HepG2 (cell line): ENCODE results near the gene LNX2. TPM values are rescaled to one million over a fixed set of nuclear protein-coding genes. Genes with fewer than 3 reads are reported as not detected.

Source experiments
- BRCA1 ChIP-seq: sonication (generic); formaldehyde crosslinking; IDR thresholded peaks from 2 replicates; pipeline ENCODE4 v1.4.0; 2020; ENCODE audit warnings: missing genetic modification reagents
- CEBPG ChIP-seq: IDR thresholded peaks from 2 replicates; pipeline ENCODE4 v1.6.1; 2016
- EED ChIP-seq: sonication (generic); formaldehyde crosslinking; IDR thresholded peaks from 2 replicates; pipeline ENCODE4 v1.5.0; 2020; ENCODE audit warnings: mild to moderate bottlenecking, missing genetic modification reagents
- GABPB1 ChIP-seq: IDR thresholded peaks from 2 replicates; pipeline ENCODE4 v1.6.1; 2016; ENCODE audit warnings: mild to moderate bottlenecking, missing genetic modification reagents, moderate library complexity, missing compliant biosample characterization
- HNRNPH1 ChIP-seq: fragments of 200-400 bp; formaldehyde crosslinking; optimal IDR thresholded peaks from 2 replicates; pipeline ENCODE3; 2017; ENCODE audit warnings: mild to moderate bottlenecking, low read depth, low read length
- HNRNPLL ChIP-seq: fragments of 200-400 bp; formaldehyde crosslinking; IDR thresholded peaks from 2 replicates; pipeline ENCODE4 v1.6.1; 2017; ENCODE audit warnings: mild to moderate bottlenecking, low read depth, low read length; ENCODE audit not compliant: poor library complexity, severe bottlenecking
- MAF1 ChIP-seq: sonication (generic); formaldehyde crosslinking; IDR thresholded peaks from 2 replicates; pipeline ENCODE4 v1.5.0; 2020; ENCODE audit warnings: missing genetic modification reagents, borderline replicate concordance
- MIER2 ChIP-seq: IDR thresholded peaks from 2 replicates; pipeline ENCODE4 v1.6.1; 2016; ENCODE audit warnings: missing biosample characterization, missing genetic modification reagents
- RAD21 ChIP-seq: fragments of 450-650 bp; formaldehyde crosslinking; IDR thresholded peaks from 2 replicates; pipeline ENCODE4 v1.5.0; 2020; ENCODE audit warnings: mild to moderate bottlenecking
- RARA ChIP-seq: IDR thresholded peaks from 2 replicates; pipeline ENCODE4 v1.6.1; 2016; ENCODE audit warnings: missing genetic modification reagents, missing compliant biosample characterization
- RXRB ChIP-seq: IDR thresholded peaks from 2 replicates; pipeline ENCODE4 v1.6.1; 2016; ENCODE audit warnings: borderline replicate concordance, missing genetic modification reagents, missing compliant biosample characterization
- SAFB2 ChIP-seq: sonication (generic); formaldehyde crosslinking; IDR thresholded peaks from 2 replicates; pipeline ENCODE4 v1.5.1; 2020; ENCODE audit warnings: missing genetic modification reagents, low read depth, mild to moderate bottlenecking, borderline replicate concordance
- SIX4 ChIP-seq: sonication (generic); formaldehyde crosslinking; IDR thresholded peaks from 2 replicates; pipeline ENCODE4 v1.4.0; 2020; ENCODE audit warnings: missing genetic modification reagents
- SP140L ChIP-seq: sonication (generic); formaldehyde crosslinking; IDR thresholded peaks from 2 replicates; pipeline ENCODE4 v1.4.0; 2020; ENCODE audit warnings: missing genetic modification reagents, borderline replicate concordance
- TEAD3 ChIP-seq: optimal IDR thresholded peaks from 2 replicates; pipeline ENCODE3; 2016; ENCODE audit warnings: borderline replicate concordance
- TGIF2 ChIP-seq: IDR thresholded peaks from 2 replicates; pipeline ENCODE4 v1.6.1; 2016; ENCODE audit warnings: control low read depth, missing compliant biosample characterization
- ZMYM4 ChIP-seq: sonication (generic); formaldehyde crosslinking; IDR thresholded peaks from 2 replicates; pipeline ENCODE4 v1.8.1; 2023; ENCODE audit warnings: mild to moderate bottlenecking, missing genetic modification reagents
- ZNF343 ChIP-seq: sonication (generic); formaldehyde crosslinking; IDR thresholded peaks from 2 replicates; pipeline ENCODE4 v1.4.0; 2020; ENCODE audit warnings: mild to moderate bottlenecking, missing genetic modification reagents
- ZNF496 ChIP-seq: sonication (generic); formaldehyde crosslinking; IDR thresholded peaks from 2 replicates; pipeline ENCODE4 v1.8.1; 2023; ENCODE audit warnings: mild to moderate bottlenecking, moderate library complexity, missing genetic modification reagents; ENCODE audit not compliant: insufficient replicate concordance
- ZNF563 ChIP-seq: sonication (generic); formaldehyde crosslinking; IDR thresholded peaks from 2 replicates; pipeline ENCODE4 v1.8.0; 2022; ENCODE audit warnings: mild to moderate bottlenecking, moderate library complexity, missing genetic modification reagents
- ZNF572 ChIP-seq: sonication (generic); formaldehyde crosslinking; IDR thresholded peaks from 2 replicates; pipeline ENCODE4 v1.5.1; 2020; ENCODE audit warnings: mild to moderate bottlenecking, missing genetic modification reagents
- ZNF619 ChIP-seq: sonication (generic); formaldehyde crosslinking; IDR thresholded peaks from 2 replicates; pipeline ENCODE4 v1.4.0; 2020; ENCODE audit warnings: mild to moderate bottlenecking, missing genetic modification reagents
- ZSCAN31 ChIP-seq: sonication (generic); formaldehyde crosslinking; IDR thresholded peaks from 2 replicates; pipeline ENCODE4 v1.5.0; 2020; ENCODE audit warnings: low read depth, mild to moderate bottlenecking, missing genetic modification reagents
- polyA plus RNA-seq, 8 experiments: library from polyadenylated mRNA; depleted of rRNA in 3 of 8; stranded (reverse) in 7 of 8; unstranded in 1 of 8; fragments of >200 nt; fragmentation: Illumina TruSeq in 4 of 8; extraction: Trizol in 4 of 8; gene quantifications; 2 replicates each; pipeline versions ENCODE4 v1.2.1 to v1.2.3, GENCODE V29; 2011 to 2016; ENCODE audit warnings: low read depth in 4 of 8, missing spikeins in 1 of 8, mixed read lengths in 1 of 8; ENCODE audit not compliant: insufficient read depth in 1 of 8
- total RNA-seq, 5 experiments: library from RNA; depleted of rRNA; stranded (reverse); fragments of >200 nt; fragmentation: Illumina TruSeq; extraction: Trizol; gene quantifications; 2 replicates each; pipeline ENCODE4 v1.2.3, GENCODE V29; 2016; ENCODE audit warnings: low read depth in 1 of 5
- TF ChIP-seq, protein P1 (sequence below): sonication (generic); formaldehyde crosslinking; IDR thresholded peaks from 2 replicates; pipeline ENCODE4 v1.5.1; 2020; ENCODE audit warnings: missing genetic modification reagents, mild to moderate bottlenecking, borderline replicate concordance
- TF ChIP-seq, protein P2 (sequence below): IDR thresholded peaks from 2 replicates; pipeline ENCODE4 v1.6.1; 2016; ENCODE audit warnings: low read depth, borderline replicate concordance
- TF ChIP-seq, protein P3 (sequence below): sonication (generic); formaldehyde crosslinking; IDR thresholded peaks from 2 replicates; pipeline ENCODE4 v1.4.0; 2020; ENCODE audit warnings: missing genetic modification reagents
- TF ChIP-seq, protein P4 (sequence below): sonication (generic); formaldehyde crosslinking; IDR thresholded peaks from 2 replicates; pipeline ENCODE4 v1.8.0; 2023; ENCODE audit warnings: mild to moderate bottlenecking, missing genetic modification reagents

The LNX2 gene
- total and polyA plus RNA-seq, 2 of the 13 experiments (the other 11 are each of a cell fraction or from before 2014, with no cell fraction given): 9.2 to 9.7 TPM

DNA sequence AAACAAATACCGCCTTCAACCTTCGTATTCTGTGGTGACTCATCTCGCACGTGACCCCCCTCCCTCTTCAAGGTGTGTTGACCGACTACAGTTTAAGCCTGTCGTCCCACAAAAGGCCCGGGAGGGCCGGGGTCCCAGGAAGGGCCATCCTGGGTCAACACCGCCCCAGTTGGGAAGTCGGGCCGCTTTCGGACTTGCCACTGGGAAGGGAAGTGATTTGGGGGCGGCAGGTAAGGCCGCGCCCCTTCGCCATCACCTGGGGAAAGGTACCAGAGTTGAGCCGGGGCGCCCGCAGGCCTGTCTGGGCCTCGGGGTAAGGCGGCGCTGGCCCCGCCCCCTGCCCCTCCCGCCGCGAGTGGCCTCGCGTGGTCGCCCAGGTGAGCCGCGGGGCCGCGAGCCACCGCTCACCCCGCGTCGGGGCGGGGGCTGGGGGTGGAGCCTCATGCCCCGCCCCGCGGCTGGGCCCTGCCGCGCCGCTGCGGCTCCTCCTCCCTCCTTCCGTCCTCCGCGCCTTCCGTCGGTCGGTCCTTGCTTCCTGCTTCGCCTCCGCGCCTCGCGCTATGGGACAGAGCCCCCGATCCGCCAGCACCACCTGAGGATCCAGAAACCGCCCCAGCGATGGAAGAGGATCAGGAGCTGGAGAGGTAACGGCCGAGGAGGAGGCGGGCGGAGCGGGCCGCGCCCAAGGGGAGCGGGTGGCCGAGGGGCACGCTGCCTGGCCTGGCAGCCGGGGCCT lies 1.2 kb upstream of the LNX2 start, which contains the start of gene POLR1D (continued):
- TF ChIP-seq, protein P1, sequence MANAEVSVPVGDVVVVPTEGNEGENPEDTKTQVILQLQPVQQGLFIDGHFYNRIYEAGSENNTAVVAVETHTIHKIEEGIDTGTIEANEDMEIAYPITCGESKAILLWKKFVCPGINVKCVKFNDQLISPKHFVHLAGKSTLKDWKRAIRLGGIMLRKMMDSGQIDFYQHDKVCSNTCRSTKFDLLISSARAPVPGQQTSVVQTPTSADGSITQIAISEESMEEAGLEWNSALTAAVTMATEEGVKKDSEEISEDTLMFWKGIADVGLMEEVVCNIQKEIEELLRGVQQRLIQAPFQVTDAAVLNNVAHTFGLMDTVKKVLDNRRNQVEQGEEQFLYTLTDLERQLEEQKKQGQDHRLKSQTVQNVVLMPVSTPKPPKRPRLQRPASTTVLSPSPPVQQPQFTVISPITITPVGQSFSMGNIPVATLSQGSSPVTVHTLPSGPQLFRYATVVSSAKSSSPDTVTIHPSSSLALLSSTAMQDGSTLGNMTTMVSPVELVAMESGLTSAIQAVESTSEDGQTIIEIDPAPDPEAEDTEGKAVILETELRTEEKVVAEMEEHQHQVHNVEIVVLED: peak; percentile 39; the same call in 1 of the 2 replicates
- TF ChIP-seq MAF1 (CRISPR knock-in tag): no peak
- TF ChIP-seq BRCA1 (CRISPR knock-in tag): 0 out of 2 replicates have a peak, but pooled peaks have one; percentile 77
- TF ChIP-seq, protein P2, sequence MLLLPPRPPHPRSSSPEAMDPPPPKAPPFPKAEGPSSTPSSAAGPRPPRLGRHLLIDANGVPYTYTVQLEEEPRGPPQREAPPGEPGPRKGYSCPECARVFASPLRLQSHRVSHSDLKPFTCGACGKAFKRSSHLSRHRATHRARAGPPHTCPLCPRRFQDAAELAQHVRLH (CRISPR knock-in tag): no peak; the same call in 1 of the 2 replicates
- TF ChIP-seq RAD21 (CRISPR knock-in tag): peak; percentile 12; the same call in 1 of the 2 replicates
- peak; percentile 90 for TF ChIP-seq GABPB1 (CRISPR knock-in tag)
- peak; percentile 47; the same call in 1 of the 2 replicates for TF ChIP-seq ZSCAN31 (CRISPR knock-in tag)
- TF ChIP-seq ZNF343 (CRISPR knock-in tag): peak; percentile 68; the same call in 1 of the 2 replicates
- no peak for TF ChIP-seq HNRNPH1
- no peak for TF ChIP-seq MIER2
- TF ChIP-seq SAFB2: 0 out of 2 replicates have a peak, but pooled peaks have one; percentile 46
- TF ChIP-seq, protein P3, sequence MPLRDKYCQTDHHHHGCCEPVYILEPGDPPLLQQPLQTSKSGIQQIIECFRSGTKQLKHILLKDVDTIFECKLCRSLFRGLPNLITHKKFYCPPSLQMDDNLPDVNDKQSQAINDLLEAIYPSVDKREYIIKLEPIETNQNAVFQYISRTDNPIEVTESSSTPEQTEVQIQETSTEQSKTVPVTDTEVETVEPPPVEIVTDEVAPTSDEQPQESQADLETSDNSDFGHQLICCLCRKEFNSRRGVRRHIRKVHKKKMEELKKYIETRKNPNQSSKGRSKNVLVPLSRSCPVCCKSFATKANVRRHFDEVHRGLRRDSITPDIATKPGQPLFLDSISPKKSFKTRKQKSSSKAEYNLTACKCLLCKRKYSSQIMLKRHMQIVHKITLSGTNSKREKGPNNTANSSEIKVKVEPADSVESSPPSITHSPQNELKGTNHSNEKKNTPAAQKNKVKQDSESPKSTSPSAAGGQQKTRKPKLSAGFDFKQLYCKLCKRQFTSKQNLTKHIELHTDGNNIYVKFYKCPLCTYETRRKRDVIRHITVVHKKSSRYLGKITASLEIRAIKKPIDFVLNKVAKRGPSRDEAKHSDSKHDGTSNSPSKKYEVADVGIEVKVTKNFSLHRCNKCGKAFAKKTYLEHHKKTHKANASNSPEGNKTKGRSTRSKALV (CRISPR knock-in tag): no peak
- no peak for TF ChIP-seq RARA (CRISPR knock-in tag)
- no peak for TF ChIP-seq SP140L (CRISPR knock-in tag)
- TF ChIP-seq, protein P4, sequence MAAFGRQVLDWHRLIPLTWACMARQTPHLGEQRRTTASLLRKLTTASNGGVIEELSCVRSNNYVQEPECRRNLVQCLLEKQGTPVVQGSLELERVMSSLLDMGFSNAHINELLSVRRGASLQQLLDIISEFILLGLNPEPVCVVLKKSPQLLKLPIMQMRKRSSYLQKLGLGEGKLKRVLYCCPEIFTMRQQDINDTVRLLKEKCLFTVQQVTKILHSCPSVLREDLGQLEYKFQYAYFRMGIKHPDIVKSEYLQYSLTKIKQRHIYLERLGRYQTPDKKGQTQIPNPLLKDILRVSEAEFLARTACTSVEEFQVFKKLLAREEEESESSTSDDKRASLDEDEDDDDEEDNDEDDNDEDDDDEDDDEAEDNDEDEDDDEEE (CRISPR knock-in tag): no peak
- TF ChIP-seq HNRNPLL: peak; percentile 74
- TF ChIP-seq ZNF572 (CRISPR knock-in tag): peak; percentile 94
- TF ChIP-seq TEAD3 (CRISPR knock-in tag): peak; percentile 40
- no peak for TF ChIP-seq ZNF496 (CRISPR knock-in tag)
- no peak for TF ChIP-seq EED (CRISPR knock-in tag)
- no peak for TF ChIP-seq SIX4 (CRISPR knock-in tag)
- no peak for TF ChIP-seq CEBPG (CRISPR knock-in tag)
- 0 out of 2 replicates have a peak, but pooled peaks have one; percentile 24 for TF ChIP-seq TGIF2 (CRISPR knock-in tag)
- TF ChIP-seq ZNF563: peak; percentile 78; the same call in 1 of the 2 replicates
- TF ChIP-seq ZMYM4 (CRISPR knock-in tag): peak; percentile 84
- 0 out of 2 replicates have a peak, but pooled peaks have one; percentile 22 for TF ChIP-seq RXRB (CRISPR knock-in tag)
- TF ChIP-seq ZNF619 (CRISPR knock-in tag): peak; percentile 89; the same call in 1 of the 2 replicates
